SK-N-SH treated with all-trans-retinoic acid at 6 μM for 48 hours (cell line): Measurements from ENCODE around the gene ZNF550.

ENCODE experiments used
- ARNTL ChIP-seq: fragments of 450-650 bp; formaldehyde crosslinking; IDR thresholded peaks from 2 replicates; pipeline ENCODE4 v1.5.0; 2020; ENCODE audit warnings: low read depth, mild to moderate bottlenecking, moderate library complexity, borderline replicate concordance
- BACH2 ChIP-seq: fragments of 250-450 bp; sonication (Bioruptor Pico); IDR thresholded peaks from 2 replicates; pipeline ENCODE4 v1.9.0; 2021; ENCODE audit warnings: mild to moderate bottlenecking, borderline replicate concordance
- CREB5 ChIP-seq: fragments of 250-450 bp; sonication (Bioruptor Pico); IDR thresholded peaks from 2 replicates; pipeline ENCODE4 v1.5.1; 2020; ENCODE audit warnings: low read depth, mild to moderate bottlenecking, moderate library complexity
- CSDC2 ChIP-seq: fragments of 250-450 bp; sonication (Bioruptor Pico); IDR thresholded peaks from 2 replicates; pipeline ENCODE4 v1.5.0; 2020; ENCODE audit warnings: mild to moderate bottlenecking, moderate library complexity
- ISL1 ChIP-seq: fragments of 250-450 bp; sonication (Bioruptor Pico); IDR thresholded peaks from 2 replicates; pipeline ENCODE4 v2.1.2; 2022; ENCODE audit warnings: mild to moderate bottlenecking, moderate library complexity
- PATZ1 ChIP-seq: fragments of 250-450 bp; sonication (Bioruptor Pico); IDR thresholded peaks from 2 replicates; pipeline ENCODE4 v1.8.0; 2020; ENCODE audit warnings: mild to moderate bottlenecking, moderate library complexity, borderline replicate concordance
- RARB ChIP-seq: fragments of 250-450 bp; sonication (Bioruptor Pico); IDR thresholded peaks from 2 replicates; pipeline ENCODE4 v1.8.0; 2021; ENCODE audit warnings: mild to moderate bottlenecking, moderate library complexity
- ZC3H10 ChIP-seq: fragments of 250-450 bp; sonication (Bioruptor Pico); IDR thresholded peaks from 2 replicates; pipeline ENCODE4 v1.5.1; 2021; ENCODE audit warnings: mild to moderate bottlenecking, moderate library complexity
- ZFP3 ChIP-seq: fragments of 250-450 bp; sonication (Bioruptor Pico); IDR thresholded peaks from 2 replicates; pipeline ENCODE4 v1.5.0; 2020; ENCODE audit warnings: mild to moderate bottlenecking, moderate library complexity
- ZFP30 ChIP-seq: fragments of 450-650 bp; formaldehyde crosslinking; IDR thresholded peaks from 2 replicates; pipeline ENCODE4 v1.5.0; 2022; ENCODE audit warnings: mild to moderate bottlenecking, moderate library complexity
- ZNF8 ChIP-seq: fragments of 450-650 bp; formaldehyde crosslinking; IDR thresholded peaks from 2 replicates; pipeline ENCODE4 v1.5.0; 2020; ENCODE audit warnings: mild to moderate bottlenecking, moderate library complexity

- TF ChIP-seq ARNTL (CRISPR knock-in tag), result no peak
- no peak for TF ChIP-seq ZFP30 (CRISPR knock-in tag)
- no peak for TF ChIP-seq CREB5
- no peak for TF ChIP-seq ZNF8 (CRISPR knock-in tag)
- TF ChIP-seq RARB (CRISPR knock-in tag), result no peak
- TF ChIP-seq CSDC2 (CRISPR knock-in tag), result no peak
- no peak for TF ChIP-seq PATZ1 (CRISPR knock-in tag)
- no peak for TF ChIP-seq ISL1 (CRISPR knock-in tag)
- no peak for TF ChIP-seq ZC3H10
- no peak for TF ChIP-seq ZFP3 (CRISPR knock-in tag)
- no peak for TF ChIP-seq BACH2 (CRISPR knock-in tag)
These were observed 7.2 kb downstream of the ZNF550 start for GRCh38 chr19:57552432-57552831.
